Omental fat pad (tissue), 4 donors: ENCODE results near the gene H2BK1. TPM values are rescaled to one million over a fixed set of nuclear protein-coding genes. Genes with fewer than 3 reads are reported as not detected.

Source experiments
- ATAC-seq: fragments of 150-250 bp; one replicate; pipeline ENCODE4 v1.9.1; 2016; ENCODE audit warnings: mild to moderate bottlenecking, moderate library complexity; ENCODE audit not compliant: low FRiP score
- DNase-seq: peaks from one replicate; pipeline ENCODE4 v3.0.0-alpha.2; 2019; ENCODE audit warnings: low spot score
- CTCF ChIP-seq, 3 donors: fragments of 450-650 bp; IDR thresholded peaks; one replicate each; pipeline ENCODE4 v1.5.1; 2016 to 2017; ENCODE audit warnings: antibody characterized with exemption in 3 of 3, mild to moderate bottlenecking in 3 of 3, moderate library complexity in 2 of 3
- total RNA-seq, 4 donors: library from RNA; depleted of rRNA; stranded (reverse); fragments of >200 nt; gene quantifications; one replicate each; pipeline ENCODE4 v1.1.0, GENCODE V29; 2016

The H2BK1 gene
- total RNA-seq, 4 donors from 2014 or later = not detected

DNA sequence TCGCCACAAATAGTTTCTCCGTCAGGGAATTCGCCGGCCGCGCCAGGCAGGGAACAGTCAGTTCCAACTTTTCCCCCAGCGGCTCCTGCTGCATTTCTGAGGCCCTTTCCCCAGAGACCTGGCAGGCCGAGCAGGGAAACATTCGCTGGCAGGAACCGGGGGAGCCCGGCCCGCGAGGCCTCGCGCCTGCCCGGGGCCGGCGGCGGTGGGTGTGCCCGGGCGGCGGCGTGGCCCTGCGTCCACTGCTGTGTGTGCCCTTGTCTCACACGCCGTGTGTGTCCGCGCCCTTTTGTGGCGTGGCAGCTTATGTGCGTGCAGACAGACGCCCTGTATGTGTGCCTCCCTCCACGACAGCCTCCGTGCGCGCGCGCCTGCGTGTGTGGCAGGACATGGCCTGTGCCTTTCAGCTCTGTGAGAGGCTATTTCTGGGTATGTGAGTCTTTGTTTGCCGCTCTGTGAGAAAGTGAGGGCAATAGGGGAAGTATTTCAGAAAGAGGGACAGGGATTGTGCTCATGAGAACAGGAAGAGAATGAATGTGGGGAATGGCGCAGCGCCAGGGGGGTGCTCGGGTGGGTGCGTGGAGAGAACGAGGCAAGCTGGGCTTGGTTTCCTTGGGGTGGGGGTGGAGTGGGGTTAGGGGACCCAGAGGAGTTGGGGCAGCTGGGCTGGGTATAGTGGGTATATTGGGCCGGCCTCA lies 38.9 kb upstream of the H2BK1 start:
- ATAC-seq (no peak), DNase-seq (no peak)
- no peak for TF ChIP-seq CTCF (IDR thresholded peaks at IDR 0.05)

GRCh38 chr7:151248346-151249033 lies 38.2 kb upstream of the H2BK1 start, which contains the start of gene SMARCD3:
SMARCD3 (minus strand) TSS chr7:151248694; CDS start chr7:151248562, 132 bp downstream.
- TF ChIP-seq CTCF (IDR thresholded peaks at IDR 0.05) = no peak
- ATAC-seq = peak; percentile 50
- no peak for DNase-seq

DNA sequence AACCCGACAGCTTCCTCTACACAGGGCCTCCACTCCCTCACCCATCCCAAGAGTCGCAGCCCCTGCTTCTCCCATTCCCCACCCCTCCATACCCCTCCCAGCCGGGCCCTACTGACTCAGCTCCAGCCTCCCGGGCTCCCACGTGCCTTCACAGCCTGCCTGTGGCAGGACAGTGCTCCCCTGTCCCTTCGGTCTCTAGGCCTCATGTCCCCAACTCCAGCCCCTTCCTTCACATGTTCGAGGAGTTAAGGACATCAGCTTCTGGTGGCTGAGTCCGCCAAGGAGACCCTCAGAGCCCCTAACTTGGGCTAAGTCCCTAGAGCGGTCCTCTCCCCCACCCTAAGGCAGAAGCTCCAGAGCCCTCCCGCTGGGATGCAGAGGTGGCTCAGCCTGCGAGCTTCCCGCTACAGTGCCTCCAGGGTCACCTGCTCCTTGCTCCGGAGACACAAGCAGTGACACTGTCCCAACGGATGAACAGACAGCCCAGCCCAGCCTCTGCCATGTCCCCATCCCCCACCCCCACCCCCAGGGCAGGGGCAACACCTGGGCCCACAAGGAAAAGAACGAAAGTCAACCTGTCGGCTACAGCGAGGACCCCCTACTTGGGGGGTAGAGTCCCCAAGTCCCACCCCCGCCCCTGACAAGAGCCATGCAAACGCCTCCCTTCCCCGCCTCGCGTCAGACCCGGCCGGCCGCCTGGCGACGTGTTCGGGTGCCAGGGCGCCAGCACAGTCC lies 37.5 kb upstream of the H2BK1 start:
- DNase-seq (no peak), ATAC-seq (no peak)
- no peak for TF ChIP-seq CTCF (IDR thresholded peaks at IDR 0.05)

DNA sequence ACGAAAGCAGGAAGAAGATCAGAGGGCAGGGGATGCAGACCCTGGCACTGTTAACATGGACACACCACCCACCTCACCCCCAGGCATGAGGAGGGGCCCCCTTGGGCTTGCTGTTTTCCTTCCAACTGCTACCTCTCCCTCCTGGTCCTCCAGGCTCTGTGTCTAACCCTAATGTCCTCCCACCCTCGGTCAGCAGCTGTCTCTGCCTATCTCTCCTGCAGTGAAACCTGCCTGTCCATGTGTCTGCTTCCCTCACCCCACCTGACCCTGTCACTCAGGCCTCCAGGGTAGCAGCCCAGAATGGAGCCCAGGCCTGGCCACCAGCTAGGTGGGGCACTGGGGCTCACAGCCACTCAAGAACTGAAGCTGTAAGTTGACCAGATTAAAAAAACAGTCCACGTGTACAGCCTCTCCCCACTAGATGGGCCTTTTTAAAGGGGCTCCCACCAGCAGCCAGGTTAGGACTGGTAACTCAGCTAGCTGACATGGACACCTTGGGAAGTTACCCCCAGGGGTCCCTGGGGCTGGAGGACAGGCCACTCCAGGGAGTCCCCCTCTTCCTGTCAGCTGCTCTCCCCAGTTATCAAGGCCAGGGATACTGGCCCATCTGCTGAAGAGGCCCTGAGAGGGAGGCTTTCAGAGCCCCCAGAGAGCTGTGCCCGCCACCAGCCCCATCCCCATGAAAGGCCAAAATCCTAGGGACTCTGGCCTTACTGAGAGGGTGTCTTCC lies 36.7 kb upstream of the H2BK1 start:
- TF ChIP-seq CTCF (IDR thresholded peaks at IDR 0.05) = no peak
- DNase-seq (no peak), ATAC-seq (no peak)

GRCh38 chr7:151246102-151246850 lies 36.0 kb upstream of the H2BK1 start:
- TF ChIP-seq CTCF (IDR thresholded peaks at IDR 0.05) = no peak
- DNase-seq (no peak), ATAC-seq (no peak)
